Loucy (cell line): ENCODE measurements around the gene KRT38.

ENCODE experiments used
- CTCF ChIP-seq: fragments of 200-600 bp; sonication (generic); conservative IDR thresholded peaks from 2 replicates; pipeline ENCODE4 v1.5.1; 2014; ENCODE audit warnings: mild to moderate bottlenecking, antibody characterized with exemption, low read length
- EZH2phosphoT487 ChIP-seq: fragments of 200-600 bp; IDR thresholded peaks from 2 replicates; pipeline ENCODE4 v1.6.1; 2018; ENCODE audit warnings: antibody characterized with exemption, mild to moderate bottlenecking, moderate library complexity, borderline replicate concordance

GRCh38 chr17:41486316-41486715 lies 45.5 kb upstream of the KRT38 start:
- TF ChIP-seq CTCF (no peak), EZH2phosphoT487 (no peak)
